Measurements from ENCODE around the gene RNF213.

GRCh38 chr17:80217703-80218362 is 42.8 kb upstream of the RNF213 start:
- TF ChIP-seq POLR2A (IDR thresholded peaks at IDR 0.05) (no peak), CTCF (IDR thresholded peaks at IDR 0.05) (no peak)
